NCI-H1930 (cell line): ENCODE data around the gene C1QTNF9B.
A peak's percentile ranks its signal among the peaks of the same experiment; 100 is the strongest.
"Not testable (repeated sequence)": the region's sequence is repeated elsewhere in the genome, so short reads cannot be mapped to it uniquely, and the experiment has no call there.

Source experiments
- DNase-seq, 2 experiments: peaks; one replicate each; lab custom pipeline; 2025; lab: John Stamatoyannopoulos, UW

Gene C1QTNF9B

DNA sequence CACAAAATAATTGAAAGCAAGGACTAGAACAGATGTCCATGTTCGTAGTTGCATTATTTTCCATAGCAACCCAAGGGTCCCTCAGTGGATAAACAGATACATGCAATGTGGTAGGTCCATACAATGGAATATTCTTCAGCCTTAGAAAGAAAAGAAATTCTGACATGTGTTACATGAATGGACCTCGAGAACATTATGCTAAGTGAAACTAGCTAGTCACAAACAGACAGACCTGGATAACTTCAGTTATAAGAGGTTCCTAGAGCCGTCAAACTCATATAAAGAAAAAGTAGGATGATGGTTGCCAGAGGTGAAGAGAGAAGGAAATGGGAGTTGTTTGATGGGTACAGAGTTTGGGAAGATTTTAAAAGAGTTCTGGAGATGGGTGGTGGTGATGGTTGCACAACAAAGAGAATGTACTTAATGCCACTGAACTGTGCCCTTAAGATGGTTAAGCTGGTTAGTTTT, at the start of gene C1QTNF9B:
C1QTNF9B (minus strand) TSS at position 51 of the 468 bp plus-strand sequence.
- DNase-seq, result not testable (repeated sequence)

DNA sequence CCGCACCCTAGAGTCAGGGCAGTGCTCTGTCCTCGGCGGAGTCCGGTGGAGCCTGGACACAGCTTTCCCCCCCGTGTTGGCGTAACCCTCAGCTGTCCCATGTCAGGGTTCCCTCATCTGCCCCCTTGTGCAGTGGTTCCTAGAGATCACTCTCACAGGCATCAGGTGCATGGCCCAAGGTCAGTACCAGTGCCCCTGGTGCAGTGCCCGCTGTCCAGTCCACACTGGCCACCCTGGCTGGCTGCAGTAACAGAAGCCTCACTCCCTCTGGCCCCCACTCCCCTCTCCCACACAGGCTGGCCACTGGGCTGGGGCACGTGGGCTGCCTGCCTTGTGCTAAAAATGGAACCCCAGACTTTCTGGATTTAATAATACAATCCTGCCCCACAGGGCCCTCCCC, 49.6 kb upstream of the C1QTNF9B start:
- DNase-seq, result no peak

DNA sequence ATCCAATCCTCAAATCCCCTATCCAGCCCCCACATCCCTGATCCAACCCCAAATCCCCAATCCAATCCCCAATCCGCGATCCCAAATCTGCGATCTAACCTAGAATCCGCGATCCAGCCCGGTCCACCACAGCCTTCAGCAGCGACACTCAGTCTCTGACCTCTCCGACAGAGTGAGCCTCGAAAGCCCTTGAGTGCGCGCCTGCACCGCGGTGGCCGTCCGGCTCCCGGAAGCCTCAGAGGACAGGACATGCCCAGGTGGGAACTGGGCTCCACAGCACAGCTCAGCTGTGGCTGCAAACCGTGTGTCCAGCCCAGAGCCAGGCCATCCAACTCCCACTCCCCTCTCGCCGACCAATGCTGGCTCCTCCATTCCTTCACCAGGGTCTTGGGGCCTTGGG, 48.8 kb upstream of the C1QTNF9B start:
- no peak for DNase-seq

DNA sequence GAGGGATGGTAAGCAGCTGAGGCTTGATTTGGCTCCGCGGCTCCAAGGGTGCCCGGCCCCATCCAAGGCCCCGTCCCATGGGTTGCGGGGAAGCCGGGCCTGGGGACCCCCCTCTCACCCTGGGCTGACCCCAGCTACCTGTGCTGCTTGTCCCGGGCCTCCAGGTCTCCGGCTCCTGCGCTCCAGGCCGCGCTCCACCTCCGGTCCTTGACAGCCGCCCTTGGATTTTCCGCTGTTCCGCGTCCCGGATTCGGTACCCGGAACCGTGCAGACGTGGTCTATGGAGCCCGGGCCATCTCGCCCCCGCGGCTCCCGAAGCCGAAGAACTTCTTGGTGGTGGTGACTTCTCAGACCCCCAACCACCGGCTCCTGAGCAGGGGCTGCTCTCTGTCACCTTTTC, 48.3 kb upstream of the C1QTNF9B start:
- no peak for DNase-seq

DNA sequence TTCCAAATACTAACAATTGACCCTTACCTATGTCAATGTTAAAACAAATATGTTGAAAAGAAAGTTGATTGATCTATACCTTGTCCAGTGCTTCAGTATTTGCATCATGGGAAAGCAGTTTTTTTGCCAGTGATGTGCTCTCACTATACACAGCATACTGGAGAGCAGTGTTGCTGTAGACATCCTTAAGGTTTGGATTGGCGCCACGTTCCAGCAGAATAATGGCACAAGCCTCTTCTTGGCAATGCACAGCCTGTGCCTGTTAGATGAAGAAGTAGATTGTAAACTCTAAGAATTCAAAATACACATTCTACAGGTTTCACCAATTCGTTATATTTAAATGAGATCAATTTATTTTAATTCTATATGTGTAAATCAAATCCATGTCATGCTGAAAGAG, 43.9 kb upstream of the C1QTNF9B start:
- no peak for DNase-seq

DNA sequence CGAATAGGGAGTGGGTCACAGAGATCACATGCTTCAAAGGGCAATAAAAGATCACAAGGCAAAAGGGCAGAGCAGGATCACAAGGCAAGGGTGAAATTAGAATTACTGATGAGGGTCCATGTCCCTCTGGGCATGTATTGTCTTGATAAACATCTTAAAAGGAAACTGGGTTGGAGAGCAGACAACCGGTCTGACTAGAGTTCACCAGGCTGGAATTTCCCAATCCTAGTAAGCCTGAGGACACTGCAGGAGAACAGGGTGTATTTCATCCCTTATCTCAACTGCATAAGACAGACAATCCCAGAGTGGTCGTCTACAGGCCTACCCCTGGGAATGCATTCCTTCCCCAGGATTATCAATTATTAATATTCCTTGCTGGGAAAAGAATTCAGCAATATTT, 42.4 kb upstream of the C1QTNF9B start:
- not testable (repeated sequence) for DNase-seq

DNA sequence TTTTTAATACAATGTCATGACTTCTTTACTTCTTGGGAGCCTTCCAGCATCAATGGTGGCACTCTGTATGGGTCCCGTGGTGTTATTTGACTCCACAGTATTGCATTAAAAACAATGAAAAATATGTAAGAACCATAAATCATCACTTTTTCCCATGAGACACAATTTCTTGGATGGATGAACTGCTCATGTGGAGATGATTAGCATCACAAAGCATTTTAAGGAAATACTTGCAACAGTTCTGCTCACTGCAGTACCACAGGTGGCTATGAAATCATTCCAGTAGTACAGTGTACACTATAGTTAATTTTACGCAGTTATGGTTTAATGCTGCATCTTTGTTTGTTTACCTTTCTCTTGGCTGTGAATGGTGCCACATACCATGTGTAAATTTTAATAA, 37.2 kb upstream of the C1QTNF9B start:
- no peak for DNase-seq

DNA sequence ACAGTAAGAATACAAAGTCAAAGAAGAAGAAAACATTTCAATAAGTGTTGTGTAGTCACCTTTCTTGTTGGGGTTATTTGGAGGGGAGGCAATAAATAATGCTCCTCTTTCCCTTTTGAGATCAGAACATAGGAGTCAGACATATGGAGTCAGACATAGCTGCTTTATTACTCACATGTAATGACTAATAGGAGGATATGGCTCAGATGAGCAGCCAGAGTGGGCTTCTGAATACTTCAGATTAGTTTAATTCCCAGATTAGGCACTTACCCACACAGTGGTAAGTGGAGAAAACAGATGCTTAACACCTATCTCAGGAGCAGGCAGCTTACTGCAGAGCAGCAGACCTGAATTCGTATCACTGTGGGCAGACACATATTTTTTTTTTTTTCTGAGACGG, 31.7 kb upstream of the C1QTNF9B start:
- DNase-seq, result no peak

DNA sequence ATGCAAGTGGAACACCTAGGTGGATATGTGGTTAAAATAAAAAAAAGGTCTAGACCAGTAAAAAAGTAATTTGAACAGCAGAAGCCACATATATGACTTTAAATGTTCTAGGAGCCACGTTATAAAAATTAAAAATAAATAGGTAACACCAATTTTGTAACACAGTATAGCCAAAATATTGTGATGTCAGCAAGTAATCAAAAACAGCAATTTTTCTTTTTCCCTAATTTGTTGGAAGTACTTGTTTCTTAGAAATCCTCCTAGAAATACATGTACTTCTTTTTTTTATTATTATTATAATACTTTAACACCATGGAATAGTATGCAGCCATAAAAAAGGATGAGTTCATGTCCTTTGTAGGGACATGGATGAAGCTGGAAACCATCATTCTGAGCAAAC, 25.7 kb upstream of the C1QTNF9B start:
- no peak for DNase-seq

DNA sequence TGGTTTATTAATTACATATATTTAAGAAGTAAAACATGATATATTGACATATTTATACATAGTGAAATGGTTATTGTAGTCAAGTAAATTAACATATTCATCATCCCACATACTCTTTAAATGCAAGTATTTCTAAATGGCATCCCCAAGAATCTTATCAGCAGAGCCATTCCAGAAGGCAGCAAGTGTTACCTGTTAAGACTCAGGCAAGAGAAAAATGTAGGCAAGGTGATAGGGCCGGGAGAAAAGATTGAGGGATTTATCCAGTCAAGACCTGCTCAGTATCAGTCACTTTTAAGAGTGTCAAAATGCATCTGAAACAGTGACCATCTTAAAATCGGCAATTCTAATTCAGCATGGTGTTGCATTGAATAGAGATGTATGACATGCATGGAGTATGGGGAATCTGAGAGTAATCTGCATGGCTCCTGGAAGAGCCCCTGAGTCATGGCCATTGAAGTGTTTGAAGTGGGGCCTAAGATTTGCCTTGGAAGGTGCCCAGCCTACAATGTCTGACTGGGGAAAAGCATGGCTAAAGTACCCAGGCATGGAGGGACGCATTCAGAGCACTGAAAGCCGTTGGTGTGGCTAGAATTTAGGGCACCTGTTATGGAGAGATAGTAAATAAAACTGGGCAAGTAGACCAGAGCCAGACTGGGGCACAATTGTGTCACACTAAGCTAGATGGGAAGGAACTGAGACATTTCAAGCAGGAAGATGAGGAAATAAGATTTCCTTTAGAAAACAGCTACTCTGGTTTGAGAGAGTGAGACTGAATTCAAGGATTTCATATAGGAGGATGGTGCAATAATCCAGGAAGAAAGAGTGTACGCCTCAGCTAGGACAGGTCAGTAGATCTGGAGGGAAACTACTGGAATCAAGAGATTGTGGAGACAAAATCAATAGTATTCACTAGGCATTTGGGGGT, 25.0 kb upstream of the C1QTNF9B start:
- DNase-seq, result no peak

DNA sequence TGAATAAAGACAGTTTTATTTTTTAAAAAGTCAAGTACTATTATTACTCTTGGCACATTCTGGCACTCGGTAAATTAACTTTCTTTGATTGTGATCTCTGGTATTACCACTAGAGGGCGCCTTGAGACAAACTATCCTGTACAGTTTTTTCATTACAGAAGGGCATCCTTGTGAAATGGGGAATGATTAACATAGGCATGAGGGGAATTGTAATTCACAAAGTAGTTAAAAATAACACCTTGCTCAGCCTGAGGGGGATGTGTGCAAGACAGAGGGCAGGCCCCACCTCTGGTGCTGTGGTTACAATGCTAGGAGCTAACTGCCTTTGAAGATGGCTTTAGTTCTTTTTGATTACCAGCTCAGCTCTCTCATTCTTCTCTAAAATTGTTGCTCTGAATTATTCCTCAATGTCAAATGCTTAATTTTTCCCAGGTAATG, 24.2 kb upstream of the C1QTNF9B start:
- peak; percentile 22 to 57 for DNase-seq

DNA sequence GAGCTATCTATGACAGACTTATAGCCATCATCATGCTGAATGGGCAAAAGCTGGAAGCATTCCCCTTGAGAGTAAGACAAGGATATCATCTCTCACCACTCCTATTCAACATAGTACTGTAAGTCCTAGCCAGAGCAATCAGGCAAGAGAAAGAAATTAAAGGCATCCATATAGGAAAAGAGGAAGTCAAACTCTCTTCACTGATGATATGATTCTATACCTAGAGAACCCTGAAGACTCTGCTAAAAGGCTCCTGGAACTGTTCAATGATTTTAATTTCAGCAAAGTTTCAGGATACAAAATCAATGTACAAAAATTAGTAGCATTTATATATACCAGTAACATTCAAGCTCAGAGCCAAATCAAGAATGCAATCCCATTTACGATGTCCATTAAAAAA, 21.7 kb upstream of the C1QTNF9B start:
- no peak for DNase-seq

DNA sequence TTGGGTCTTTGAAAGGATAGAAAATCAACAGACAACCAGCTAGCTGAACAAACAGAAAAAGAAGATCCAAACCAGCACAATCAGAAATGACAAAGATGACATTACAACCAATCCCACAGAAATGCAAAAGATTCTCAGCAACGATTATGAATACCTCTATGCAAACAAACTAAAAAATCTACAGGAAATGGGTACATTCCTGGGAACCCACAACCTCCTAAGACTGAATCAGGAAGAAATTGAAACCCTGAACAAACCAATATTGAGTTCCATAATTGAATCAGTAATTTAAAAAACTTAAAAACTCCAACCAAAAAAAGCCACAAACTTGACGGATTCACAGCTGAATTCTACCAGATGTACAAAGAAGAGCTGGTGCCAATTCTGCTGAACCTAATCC, 20.9 kb upstream of the C1QTNF9B start:
- no peak for DNase-seq

DNA sequence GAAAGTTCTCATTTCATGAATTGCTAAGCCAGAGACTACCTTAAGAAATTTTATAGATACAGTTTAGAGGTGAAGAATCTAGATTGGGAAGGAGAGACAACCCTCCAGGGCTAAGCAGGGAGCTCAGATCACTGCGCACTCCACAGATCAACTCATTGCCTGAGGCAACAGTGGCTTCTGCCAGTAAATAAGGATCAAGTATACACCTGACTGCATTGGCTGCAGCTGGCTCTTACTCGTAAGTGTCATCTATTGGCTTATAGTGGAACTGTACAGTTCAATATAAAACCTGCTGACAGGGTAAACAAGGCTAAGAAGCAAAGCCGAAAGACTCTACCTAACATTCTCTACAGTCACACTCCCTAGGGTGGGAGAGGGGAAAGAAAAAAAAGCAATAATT, 18.0 kb upstream of the C1QTNF9B start:
- DNase-seq, result no peak

DNA sequence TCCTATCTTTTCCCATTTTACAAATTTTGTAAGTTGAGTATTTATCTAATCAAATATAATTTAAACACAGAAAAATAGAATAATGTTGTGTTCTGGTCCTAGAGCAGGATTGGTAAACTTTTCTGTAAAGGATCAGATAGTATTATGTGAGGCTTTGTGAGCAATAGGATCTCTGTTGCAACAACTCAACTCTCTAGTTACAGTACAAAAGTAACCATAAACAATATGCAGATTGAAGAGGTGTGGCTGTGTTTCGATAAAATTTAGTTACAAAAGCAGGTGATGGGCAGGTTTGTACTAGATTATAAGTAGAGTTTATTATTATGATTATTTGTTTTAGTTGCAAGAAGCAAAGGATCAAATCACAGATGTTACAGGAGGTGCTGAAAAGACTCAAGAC, 15.2 kb upstream of the C1QTNF9B start:
- DNase-seq, result no peak

DNA sequence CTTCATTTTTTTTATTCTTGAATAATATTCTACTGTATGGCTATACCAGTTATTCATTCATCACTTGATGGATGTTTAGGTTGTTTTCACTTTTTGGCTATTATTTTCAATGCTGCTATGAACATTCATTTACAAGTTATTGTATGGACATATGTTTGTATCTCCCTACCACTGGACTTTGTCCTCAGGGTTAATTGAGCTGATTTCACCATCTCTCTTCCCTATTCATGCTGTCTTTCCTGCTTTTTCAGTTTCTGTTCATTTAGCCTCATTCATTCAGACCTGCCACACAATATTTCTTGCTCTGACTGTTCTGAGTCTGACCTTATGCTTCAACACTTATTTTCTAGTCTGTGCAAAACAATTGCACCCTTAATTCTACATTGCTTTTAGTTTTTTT, 12.3 kb upstream of the C1QTNF9B start:
- DNase-seq, result no peak

DNA sequence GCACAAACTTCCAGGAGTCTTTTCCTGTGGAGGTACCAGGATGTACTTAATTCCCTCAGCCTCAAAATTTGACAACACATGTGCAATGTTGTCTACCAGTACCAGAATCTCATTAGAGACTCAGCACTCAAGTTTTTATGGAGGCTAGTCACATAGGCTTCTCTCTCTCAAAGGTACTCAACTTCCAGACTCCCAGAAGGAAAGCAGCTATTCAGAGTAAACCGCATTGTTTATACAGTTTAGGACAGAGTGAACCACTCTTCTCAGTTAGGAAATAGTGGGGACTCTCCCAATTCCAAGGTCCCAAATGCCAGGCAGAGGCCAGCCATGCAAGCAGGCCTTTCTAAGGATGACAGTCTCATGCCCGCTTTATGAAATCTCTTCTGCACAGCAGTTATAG, 8.5 kb upstream of the C1QTNF9B start:
- no peak for DNase-seq

DNA sequence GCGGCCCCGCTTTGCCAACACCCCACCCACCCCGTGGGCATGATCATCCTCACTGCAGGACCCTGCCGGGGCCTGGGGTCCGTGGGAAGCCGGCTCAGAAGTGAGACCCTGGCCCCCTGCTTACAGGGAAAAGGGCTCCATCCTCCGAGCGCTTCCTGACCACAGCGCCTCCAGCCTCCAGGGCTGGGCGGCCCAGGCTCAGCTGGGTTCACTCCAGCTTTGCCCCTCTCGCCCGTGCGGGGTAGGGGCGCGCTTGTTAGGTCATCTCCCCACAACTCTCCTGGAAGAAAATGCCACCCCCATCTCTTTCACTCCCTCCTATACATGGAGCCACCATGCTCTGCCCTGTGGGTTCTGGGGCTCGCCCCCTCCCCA, 6.6 kb upstream of the C1QTNF9B start:
- DNase-seq, result no peak

DNA sequence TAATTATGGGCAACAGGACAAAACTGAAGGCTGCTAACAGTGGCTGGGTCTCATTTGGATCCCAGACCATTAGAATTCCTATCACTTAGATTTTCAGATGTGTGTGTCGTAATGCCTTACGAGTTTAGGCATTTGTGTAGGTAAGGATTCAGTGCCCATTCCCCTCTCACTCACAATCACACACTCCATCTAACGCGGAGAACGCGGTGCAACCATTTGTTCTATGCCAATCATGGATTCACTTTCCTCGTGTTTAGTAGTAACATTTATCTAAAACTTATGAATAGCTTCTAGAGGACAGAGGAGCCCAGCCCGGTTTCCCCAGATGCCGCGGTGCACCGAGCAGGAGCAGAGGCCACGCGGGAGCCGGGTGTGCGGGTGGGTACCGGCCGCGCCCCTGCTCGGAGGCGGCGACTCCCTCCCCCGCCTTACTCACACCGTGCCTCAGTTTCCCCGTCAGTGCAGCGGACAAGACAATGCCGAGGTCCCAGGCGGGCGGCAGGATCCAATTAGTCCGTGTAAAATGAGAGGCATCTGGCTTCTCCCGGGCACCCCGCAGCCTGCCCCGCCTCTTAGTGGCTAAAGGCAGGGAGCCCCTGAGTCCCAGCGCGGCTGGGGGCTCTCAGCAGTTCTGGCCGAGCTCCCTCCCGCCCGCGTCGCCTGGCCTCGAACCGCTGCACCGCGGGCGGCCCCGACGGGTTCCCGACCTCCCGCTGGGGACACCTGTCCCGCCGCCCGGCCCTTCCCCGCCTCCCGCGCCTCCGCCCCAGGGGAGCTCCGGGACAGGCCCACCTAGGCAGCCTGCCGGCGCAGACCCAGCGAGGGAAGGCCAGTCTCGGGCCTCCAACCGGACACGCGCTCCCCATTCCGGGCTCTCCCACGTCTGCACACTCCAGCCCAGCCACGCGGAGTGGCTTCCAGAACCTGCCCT, 5.9 kb upstream of the C1QTNF9B start:
- no peak for DNase-seq

DNA sequence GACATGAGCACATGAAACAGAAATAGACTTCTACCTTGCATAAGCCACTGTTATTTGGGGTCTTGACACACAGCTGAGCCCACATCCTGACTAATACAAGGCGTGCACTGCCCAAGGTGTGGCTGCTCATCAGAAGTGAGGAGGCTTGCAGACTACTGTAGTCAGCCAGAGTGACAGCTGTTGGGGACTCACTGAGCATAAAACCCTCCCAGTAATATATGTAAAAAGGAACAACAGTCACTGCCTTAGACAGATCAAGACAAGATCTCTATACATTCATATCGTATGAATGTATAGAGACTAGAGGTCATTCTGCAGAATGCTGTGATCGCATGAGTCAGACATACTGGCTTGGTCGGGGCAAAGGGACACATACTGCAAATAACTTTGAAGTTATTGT, 4.1 kb upstream of the C1QTNF9B start:
- no peak for DNase-seq

DNA sequence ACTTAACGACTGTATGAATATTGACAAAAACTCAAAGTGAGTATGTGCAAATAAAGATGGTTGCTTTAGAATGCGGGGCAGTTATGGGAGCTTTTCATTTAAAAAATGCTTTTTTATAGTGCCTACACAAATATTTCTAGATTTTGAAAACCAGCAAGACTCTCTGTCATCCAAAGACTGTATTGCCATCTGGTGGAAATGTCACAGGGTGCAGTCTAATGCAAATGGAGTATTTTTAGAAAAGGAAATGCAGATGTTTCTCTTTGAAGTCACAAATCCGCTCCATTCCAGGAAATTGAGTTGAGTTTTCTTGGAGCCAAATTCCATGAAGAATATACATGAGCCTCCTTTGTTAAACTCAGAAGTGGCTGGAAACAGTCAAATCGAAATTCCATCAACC, 2.3 kb upstream of the C1QTNF9B start:
- no peak for DNase-seq

DNA sequence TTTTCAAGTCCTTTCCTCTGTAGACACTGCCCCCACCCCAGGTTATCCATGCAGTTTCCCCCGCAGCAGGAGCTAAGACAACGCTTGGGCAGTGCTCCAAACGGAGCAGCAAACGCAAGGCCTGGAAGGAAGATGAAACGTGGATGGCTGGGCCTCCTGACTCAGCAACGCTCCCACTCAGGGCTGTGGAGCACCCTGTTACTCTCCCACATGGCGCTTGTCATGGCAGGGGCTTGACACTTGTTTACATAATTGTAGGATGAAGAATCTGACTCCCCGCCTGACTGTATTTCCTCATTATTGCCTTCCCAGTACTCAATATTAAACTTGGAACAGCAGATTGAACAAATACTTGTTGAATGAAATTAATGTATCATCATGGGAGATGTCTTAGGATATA, 799 bp upstream of the C1QTNF9B start:
- no peak for DNase-seq

DNA sequence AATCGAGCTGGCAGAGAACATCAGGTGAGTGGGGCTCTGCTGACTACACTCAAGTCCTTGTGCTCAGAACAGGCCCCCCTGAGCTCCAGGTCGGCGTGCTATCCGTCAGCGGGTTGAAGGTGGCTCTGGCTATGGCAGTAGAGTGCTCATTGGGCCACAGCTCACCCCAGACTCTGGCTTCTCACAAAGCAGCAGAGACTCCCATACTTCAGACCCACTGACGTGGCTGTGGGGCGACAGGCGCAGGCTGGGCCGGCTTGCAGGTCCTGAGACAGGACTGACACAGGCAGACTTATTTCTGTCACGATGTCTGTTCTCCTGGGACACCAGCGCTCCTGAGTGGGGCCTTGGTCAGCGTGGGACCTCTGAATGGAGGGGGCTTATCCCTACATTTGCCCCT, 2.6 kb downstream of the C1QTNF9B start:
- not testable (repeated sequence) for DNase-seq
